Stimulated activated CD4-positive, alpha-beta T cell treated with anti-CD3 and anti-CD28 coated beads, Interleukin-1b, Interleukin-23, amount 100 ng/mL, for 4 hours (primary cell): ENCODE data around the gene SAPCD1.

Experiments
- DNase-seq, 2 donors: peaks; one replicate each; pipeline ENCODE4 v3.0.0-alpha.2; 2020; ENCODE audit warnings: low read depth in 2 of 2

The SAPCD1 gene

DNA sequence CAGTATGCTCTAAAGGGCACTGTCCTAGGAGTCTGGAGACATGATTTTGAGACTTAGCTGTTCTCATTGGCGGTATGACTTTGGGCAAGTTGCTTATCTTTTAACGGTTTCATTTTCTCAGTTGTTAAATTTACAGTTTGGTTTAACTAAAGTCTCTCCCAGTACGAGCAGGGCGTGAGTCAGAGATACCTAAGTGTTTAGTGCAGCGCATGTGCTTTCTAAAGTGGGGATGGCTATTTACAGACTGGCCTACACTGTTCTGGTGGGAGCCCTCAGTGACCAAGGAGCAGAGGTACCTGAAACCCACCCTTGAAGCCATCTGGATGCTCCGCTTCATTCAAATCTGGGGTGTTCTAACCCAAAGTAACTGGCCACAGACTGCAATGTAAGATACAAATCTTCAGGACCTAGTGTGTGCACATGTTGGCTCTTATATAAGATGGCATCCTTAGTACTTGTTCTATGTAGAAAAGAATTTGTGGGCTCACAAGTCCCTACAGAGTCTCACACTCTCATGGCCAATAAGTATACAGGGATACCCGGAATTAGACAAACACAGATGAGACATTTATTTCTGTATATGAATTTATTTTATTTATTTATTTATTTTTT is 11.9 kb upstream of the SAPCD1 start:
- no peak for DNase-seq

DNA sequence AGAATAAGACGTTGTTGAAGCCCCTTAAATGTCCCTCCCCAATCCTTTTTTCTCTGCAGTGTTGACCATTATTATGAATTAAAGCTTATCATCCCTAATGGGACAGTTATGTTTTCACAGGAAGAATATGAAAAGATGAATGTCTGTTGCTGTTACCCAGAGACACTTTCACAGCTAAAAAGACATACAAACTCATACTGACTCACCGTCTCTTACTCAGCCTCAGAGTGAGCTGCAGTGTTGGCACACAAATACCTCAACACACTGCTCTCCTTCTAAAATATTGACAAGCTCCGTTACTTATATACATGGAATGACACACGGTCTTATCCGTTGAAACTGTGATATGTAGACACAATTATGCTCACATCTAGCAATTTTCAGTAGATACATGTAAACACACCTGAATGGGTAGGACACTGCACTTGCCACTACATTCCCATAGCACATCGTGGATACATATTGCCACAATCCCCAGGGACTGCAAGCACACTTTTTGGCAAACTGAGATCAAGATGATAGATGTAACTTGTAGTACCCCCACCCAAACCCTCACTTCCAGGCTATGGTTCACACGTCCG is 9.6 kb upstream of the SAPCD1 start:
- DNase-seq: no peak

DNA sequence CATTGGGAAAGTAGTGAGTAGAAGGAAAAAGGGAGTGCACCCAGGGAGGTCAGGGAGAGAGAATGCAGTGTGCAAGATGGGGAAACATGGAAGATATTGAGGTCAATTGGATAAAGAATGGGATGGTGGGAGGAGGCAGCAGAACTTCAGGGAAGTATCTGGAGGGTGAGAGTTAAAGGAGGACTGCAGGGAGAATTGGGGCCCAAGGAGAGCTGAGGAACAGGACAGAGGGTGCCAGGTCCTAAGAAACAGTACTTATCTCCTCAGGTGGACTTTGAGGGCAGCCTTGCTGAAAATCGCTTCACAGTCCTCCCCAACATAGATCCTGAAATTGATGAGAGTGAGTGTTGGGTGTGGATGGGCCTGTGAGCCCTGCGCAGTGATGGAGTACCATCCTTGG is 4.2 kb upstream of the SAPCD1 start:
- no peak for DNase-seq

DNA sequence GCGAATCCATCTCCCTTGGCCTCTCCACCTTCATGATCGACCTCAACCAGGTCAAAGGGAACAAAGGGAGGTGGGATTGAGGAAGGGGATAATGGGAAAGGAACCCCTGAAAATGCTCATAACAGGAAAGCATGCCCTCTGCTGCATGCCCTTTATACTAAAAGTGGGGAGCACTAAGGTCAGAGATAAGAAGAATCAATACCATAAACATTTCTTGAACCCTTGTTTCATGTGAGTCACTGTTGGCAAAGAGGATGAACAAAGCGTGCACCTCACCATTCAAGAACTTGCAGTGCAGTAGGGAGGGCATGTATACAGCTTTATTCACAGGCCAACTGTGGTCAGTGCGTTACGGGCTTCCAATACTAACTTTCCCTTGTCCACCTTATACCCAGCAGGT is 1.7 kb upstream of the SAPCD1 start:
- DNase-seq: no peak

DNA sequence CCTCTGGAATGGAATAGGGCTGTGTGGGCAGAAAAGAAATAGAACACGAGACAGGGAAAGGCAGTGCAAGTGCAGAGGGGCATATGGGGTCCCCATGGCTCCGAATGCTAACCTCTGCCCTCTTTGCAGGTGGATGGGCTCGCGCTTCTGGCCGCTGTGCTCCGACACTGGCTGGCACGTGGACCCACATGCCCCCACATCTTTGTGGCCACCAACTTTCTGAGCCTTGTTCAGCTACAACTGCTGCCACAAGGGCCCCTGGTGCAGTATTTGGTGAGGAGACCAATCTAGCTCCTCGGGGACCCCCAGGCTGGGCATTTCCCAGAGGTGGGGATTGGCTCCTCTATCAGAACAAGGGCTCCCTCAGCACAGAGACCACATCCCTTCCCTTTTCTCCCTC is 1.1 kb upstream of the SAPCD1 start:
- no peak for DNase-seq

DNA sequence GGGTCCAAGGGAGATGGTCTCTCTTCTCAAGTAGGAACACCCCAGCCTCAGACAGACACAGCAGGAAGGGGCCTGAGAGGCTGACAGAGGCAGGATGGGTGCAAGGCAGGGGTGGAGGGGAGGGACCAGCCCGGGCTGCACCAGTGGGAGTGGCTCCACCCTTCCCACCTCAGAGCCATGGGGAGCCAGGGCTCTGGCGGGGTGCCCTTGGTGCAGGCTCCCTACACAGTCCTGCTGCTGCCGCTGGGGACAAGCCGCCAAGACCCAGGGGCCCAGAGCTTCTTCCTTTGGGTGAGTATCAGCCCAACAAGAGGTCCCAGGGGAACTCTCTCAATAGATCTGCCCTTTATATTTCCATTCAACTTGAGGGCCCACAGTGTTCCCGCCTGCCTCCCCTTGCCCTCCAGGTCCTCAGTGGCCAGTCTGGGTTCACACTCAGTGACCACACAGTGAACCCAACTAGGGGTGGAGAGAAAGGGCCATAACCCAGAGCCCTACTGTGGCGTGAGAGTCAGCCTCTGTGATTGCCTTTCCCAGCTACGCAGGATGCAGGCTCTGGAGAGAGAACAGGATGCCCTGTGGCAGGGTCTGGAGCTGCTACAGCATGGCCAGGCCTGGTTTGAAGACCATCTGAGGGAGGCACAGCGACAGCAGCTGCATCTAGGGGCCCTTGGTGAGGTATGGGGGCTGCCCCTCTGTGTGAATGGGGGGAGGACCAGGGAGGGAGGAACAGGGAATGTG is 592 bp downstream of the SAPCD1 start:
- no peak for DNase-seq

DNA sequence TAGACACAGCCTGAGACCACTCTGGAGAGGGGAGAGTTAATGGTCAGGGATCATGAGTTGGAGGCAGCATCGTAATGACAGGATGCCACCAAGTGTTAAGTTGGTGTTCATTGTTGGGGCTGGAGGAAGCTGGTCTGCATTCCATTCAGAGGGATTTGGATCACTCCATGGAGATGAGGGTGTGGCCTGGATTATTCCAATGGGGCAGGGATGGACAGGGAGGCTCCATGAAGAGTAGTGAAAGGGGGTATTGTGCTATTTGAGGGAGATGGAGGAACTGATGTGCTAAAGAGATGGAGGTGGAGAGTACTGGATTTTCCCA is 1.1 kb downstream of the SAPCD1 start:
- no peak for DNase-seq

DNA sequence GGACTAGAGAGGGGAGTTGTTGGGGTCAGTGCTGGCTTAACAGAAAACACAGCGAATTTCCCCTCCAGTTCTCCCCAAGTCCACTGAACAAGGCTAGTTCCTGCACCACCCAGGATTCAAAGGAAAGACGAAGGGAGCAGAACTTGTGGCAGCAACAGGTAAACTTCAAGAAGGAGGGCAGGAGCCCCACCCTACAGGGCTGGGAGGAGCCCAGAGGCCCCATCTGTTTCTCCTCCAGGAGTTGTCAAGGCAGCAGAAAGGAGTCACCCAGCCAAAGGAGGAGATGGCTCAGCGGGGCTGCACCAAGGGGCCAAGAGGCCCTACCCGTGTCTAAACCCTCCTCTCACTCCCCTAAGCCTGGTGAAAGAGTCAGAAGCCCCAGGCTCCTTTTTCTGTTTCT is 1.7 kb downstream of the SAPCD1 start:
- DNase-seq: no peak

DNA sequence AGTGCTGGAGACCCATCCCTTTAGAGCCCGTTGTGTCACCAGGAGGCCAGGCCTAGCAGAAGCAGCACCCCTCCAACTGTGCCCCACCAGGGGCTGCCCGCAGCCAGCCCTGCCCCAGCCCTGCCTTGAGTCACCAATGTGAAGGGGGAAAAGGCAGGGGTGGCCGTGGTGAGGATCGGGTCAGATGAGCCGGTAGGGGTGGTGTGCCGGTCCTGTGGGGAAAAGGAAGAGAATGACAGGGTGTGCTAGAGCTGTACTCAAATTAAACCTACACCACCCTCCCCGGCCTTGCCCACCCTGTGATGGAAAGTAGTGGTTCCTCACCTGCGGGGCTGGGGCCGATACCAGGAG is 3.1 kb downstream of the SAPCD1 start:
- no peak for DNase-seq

DNA sequence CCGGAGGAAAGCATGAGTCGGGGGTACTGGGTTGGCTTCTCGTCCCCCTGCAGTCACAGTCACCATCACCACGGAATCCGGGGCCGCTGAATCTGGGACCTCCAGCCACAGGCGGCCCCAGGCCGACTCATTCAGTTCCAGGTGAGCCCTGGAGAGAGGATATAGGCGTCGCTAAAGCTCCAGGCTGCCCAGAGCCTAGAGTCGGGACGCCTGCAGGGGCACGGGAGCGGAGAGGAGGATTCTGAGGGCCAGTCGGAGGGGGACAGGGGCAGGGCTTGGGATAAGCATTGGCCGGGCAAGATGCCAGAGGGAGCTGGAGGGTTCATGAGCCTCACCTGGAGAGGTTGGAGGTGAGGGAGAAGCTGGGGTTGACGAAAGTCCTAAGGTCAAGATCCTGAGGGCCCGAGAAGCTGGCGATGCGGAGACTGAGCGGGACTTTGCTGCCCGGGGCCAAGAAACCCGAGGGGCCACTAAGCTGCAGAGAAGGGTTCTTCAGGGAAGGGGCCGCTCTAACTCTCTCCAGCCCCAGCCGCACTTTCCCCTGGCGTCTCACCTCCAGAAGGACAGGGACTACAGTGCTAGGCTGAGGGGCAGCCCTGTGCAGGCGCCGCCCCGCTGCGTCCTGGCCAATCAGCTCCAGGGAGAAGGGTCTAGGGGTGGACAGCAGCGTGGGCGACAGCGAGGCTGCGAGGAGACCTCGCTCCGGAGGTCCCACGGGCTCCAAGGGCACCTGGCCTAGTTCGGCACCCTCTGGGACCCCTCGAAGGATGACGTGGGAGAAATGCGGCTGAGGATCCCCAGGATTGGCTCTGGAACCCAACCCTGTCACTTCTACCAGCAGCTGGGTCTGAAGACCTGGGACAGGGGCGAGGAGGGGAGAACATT is 3.7 kb downstream of the SAPCD1 start:
- no peak for DNase-seq

DNA sequence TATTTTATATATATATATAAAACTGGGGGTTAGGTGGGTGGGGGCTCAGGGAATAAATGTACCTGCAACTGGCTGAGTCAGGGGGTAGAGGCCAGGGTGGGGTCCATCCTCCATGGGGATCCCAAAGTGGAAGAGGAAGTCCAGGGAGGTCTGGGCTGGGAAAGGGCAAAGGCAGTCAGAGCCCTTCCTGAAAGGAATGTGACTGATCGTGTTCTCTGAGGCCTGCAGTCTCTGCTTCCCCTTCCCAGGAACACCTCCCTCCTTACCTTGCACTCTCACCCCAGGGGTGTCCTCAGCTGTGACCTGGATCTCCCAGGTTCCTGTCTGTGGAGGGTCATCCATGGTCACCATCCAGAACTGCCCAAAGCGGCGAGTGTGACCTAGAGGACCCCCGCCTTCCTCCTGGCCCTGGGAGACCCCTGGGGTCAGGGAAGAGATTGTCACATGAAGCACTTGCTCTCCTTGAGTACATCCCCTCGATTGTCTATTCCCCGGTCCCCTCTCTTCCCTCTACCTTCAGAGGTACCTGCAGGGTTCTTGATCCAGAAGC is 4.7 kb downstream of the SAPCD1 start:
- DNase-seq: no peak

DNA sequence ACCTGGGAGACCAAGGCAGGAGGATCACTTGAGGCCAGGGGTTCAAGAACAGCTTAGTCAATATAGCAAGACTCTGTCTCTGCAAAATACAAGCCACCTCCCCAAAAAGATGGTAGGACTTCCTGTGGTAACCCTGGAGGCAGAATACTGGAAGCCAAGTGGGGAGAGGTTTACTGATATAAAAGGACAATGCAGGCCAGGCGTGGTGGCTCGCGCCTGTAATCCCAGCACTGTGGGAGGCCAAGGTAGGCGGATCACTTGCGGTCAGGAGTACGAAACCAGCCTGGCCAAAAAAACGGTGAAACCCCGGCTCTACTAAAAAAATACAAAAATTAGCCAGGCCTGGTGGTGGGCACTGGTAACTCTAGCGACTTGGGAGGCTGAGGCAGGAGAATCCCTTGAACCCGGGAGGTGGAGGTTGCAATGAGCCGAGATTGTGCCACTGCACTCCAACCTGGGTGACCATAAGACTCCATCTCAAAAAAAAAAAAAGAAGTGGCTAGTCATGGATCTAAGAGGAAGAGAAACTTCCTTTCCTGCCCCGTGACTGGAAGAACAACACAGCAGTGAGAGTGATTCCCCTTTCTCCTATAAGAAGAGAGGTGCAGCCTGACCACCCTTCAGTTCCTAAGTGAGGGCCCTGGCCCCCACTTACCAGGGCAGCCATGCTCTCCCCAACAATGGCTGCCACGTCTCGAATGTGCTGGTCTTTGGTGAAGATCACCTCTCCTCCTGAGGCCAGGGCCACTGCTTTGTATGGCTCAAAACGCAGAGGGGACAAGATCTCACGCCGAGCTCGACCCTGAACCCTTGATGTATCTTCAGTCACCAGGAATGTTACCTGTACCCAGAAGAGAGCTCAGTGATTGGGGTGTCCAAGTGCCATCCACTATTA is 6.2 kb downstream of the SAPCD1 start:
- no peak for DNase-seq

DNA sequence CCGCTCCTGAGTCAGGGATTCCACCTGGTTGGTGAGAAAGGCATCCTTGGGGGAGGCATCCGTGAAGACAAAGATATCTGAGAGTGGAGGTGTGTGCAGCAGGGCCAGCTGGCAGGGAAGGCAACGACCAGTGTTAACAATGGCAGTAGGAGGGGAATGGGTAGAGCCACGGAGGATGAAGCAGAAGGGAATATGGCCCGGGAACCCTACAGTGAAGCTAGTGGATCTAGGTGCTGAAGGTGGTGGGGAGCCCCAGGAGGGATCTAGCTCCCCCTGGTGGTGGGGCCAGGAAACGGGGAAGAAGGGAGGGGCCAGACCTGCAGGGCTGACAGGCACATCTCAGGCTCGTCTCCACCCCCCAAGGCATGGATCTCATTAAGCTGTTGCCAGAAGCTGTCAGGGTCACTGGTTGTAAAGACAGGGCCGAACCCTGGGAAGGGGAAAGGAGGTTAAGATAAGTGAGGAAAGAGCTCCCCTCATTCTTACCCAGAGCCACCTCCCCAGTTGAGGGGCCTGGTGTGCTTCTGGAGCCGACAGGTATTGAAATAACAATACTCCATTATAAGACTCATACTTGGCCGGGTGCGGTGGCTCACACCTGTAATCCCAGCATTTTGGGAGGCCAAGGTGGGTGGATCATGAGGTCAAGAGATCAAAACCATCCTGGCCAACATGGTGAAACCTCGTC is 7.4 kb downstream of the SAPCD1 start:
- DNase-seq: peak; percentile 70 to 72

DNA sequence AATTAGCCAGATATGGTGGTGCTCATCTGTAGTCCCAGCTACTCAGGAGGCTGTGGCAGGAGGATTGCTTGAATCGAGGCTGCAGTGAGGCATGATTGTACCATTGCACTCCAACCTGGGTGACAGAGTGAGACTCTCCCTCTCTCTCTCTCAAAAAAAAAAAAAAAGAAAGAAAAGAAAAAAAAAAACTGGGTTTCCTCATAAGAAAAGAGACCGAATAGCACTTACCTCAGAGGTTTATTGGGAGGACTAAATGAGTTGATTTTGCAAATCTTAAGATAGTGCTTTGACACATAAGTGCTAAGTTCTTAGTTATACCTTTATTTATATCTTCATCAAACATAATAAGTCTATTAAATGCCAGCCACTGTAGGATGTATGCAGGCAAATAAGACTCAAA is 8.4 kb downstream of the SAPCD1 start:
- no peak for DNase-seq

DNA sequence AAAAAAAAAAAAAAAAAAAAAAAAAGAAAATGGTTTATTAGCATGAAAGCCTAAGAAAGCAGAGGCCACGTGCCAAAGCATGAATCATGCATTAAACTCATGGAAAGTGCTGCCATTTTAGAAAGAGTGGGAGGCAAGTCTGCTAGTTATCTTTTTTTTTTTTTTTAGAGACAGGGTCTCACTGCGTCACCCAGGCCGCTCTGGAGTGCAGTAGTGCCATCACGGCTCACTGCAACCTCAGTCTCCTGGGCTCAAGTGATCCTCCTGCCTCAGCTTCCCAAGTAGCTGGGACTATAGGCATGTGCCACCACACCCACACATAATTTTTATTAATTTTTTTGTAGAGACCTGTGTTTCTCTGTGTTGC is 9.5 kb downstream of the SAPCD1 start:
- peak in 1 of 2 donors; percentile 23 for DNase-seq

DNA sequence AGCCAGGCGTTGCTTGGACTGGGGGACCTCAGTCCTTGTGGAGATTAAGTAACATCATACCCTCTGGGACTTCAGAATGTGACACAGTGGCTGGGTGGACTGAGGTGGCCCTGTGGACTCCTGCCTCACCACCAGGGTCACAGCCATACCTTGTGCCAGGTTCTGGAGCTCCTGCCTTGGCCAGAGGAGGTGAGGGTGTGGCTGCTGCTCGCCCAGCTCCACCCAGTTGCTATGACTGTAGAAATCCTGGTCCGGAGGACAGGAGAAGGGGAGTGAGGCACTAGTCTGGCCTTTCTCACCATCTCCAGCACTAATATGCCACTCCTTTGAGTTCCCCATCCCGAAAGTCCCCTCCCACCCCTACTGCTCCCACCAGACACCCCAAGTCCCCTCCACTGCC is 12.7 kb downstream of the SAPCD1 start:
- no peak for DNase-seq

DNA sequence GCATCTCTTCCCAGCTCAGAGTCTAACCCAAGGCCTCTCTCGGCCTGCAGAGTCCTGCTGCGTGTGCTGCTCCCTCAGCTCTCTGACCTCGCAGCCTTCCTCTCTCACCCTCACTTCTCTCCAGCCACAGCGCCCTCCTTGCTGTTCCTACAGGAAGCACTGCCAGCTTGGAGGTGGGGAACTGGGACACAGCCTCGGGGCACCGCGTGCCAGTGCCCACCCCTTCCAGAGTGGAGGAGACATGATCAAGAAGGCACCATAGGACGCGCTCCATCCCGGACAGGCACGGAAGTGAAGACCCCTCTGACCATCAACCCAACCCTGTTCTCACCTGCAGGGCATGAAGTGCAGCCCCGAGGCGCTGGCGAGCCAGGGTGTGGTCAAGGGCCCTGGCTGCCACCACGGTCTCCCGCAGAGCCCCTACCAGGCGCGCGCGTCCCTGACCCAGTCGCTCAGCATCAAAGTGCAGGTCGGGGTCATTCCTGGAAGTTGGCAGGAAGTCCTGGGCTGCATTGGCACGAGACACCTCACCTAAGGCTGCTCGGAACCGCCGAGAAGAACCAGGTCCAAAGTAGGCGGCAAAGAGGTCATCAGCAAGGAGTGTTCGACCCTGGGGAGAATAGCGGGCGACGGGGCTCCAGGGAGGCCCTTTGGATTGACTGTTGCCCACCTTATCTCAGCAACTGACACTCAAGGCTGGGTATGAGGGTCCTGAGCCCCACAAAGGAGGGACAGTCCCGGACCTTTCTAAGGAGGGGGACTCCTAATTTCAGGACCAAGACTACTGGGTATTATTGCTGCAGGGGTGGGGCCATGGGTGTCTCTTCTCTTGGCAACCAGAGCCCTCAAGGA is 13.4 kb downstream of the SAPCD1 start:
- DNase-seq: no peak

DNA sequence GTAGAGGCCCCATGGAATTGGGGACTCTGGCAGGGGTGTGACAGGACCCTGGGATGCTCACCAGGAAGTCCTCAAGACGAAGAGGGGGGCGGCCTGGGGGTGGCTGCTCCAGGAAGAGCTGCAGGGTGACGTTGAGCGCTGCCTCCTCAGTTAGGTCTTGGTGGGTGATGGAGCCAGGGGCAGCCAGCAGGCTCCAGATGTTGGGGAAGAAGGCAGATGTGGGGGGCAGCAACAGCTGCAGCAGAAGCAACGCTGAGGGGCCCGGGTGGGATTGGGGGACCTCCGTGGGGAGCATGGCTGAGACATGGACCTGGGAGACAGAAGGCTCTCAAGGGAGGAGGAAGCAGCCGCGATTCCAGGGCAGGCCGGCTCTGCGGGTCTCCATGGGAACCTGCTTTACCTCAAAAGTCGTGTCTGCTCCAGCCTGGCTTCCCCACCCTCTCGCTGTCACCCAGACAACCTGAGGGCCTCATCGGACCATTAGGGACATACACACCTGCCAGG is 14.1 kb downstream of the SAPCD1 start:
- DNase-seq: no peak

DNA sequence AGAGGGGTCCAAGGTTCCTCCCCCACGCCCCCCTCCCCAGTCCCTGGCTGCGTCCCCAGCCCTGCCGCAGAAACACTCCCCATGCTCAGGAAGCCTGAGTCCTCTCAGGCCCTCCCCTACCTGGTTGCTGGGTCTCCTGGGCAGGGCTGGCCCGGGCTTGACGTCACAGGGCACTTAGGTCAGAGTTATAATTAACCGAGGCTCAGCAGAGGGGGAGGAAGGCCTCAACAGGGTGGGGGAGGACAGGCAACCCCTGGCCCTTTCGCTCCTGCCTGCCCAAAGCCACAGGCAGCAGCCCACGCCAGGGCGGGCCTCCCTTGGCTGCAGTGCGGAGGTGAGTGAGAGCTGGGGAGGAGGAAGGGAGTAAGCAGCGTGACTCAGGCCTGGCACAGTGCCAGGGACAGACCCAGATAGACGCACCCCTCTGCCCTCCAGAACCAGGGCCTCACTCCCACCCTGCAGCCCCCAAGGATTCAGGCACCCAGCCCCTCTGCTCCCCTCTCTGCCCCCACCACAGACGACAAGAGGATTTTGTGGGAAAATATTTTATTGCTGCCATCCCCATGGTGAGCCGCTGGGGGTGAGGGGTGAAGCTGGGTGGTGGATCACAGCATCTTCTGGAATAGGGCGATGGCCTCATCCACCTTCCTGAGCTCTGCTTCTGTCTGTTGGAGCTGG is 14.7 kb downstream of the SAPCD1 start, which contains the start of gene VWA7:
TSS of gene VWA7 (minus strand) at position 340 of the 678 bp plus-strand sequence. CDS start 549 bp downstream, outside the sequence.
- peak; percentile 73 to 77 for DNase-seq
